Lower leg skin (tissue), 4 donors: ENCODE measurements around the gene DAB1. TPM values are rescaled to one million over a fixed set of nuclear protein-coding genes. Genes with fewer than 3 reads are reported as not detected.

Experiments
- DNase-seq, 2 donors: peaks; one replicate each; pipeline ENCODE4 v3.0.0-alpha.2; 2019; ENCODE audit warnings: low spot score in 2 of 2
- H3K4me3 ChIP-seq: fragments of 200-600 bp; sonication (generic); 2 replicates; pipeline ENCODE4 v1.5.1; 2017; ENCODE audit warnings: mild to moderate bottlenecking, low read depth; ENCODE audit not compliant: poor library complexity, severe bottlenecking
- POLR2A ChIP-seq, 2 donors: fragments of 450-650 bp; IDR thresholded peaks; one replicate each; pipeline ENCODE4 v1.6.1; 2016 to 2017; ENCODE audit warnings: antibody characterized with exemption in 2 of 2, mild to moderate bottlenecking in 1 of 2, moderate library complexity in 1 of 2
- WGBS, 2 donors: methylation state at CpG; one replicate each; pipeline ENCODE4 v1.1.5; 2018; 5-methylcytosine and 5-hydroxymethylcytosine counted together
- intact Hi-C: fragments of 100-400 bp; cut with DNase I; formaldehyde crosslinking; loops from one replicate; pipeline ENCODE4 v1.15.0; 2023; ENCODE audit warnings: low total_unique reads
- total RNA-seq, 4 donors: library from RNA; depleted of rRNA; stranded (reverse); fragments of >200 nt; gene quantifications; one replicate each; pipeline ENCODE4 v1.1.0, GENCODE V29; 2016
- TF ChIP-seq, protein P1 (sequence below), 3 donors: fragments of 450-650 bp; IDR thresholded peaks; one replicate each; pipeline ENCODE4 v1.5.1; 2016; ENCODE audit warnings: antibody characterized with exemption in 3 of 3, mild to moderate bottlenecking in 3 of 3, moderate library complexity in 2 of 3

DAB1 gene
- total RNA-seq, 4 donors from 2014 or later = 0.58 TPM; not detected in 3

GRCh38 chr1:57106296-57106695, 317.6 kb downstream of the DAB1 start:
- H3K4me3 ChIP-seq = no peak overlapping the region
- 74 to 84% methylated on average over 4 of the region's 4 CpGs for WGBS, 2 donors
- intact Hi-C loops = no loop called here
- TF ChIP-seq, protein P1, sequence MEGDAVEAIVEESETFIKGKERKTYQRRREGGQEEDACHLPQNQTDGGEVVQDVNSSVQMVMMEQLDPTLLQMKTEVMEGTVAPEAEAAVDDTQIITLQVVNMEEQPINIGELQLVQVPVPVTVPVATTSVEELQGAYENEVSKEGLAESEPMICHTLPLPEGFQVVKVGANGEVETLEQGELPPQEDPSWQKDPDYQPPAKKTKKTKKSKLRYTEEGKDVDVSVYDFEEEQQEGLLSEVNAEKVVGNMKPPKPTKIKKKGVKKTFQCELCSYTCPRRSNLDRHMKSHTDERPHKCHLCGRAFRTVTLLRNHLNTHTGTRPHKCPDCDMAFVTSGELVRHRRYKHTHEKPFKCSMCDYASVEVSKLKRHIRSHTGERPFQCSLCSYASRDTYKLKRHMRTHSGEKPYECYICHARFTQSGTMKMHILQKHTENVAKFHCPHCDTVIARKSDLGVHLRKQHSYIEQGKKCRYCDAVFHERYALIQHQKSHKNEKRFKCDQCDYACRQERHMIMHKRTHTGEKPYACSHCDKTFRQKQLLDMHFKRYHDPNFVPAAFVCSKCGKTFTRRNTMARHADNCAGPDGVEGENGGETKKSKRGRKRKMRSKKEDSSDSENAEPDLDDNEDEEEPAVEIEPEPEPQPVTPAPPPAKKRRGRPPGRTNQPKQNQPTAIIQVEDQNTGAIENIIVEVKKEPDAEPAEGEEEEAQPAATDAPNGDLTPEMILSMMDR (IDR thresholded peaks at IDR 0.05) = no peak
- no peak for TF ChIP-seq POLR2A (IDR thresholded peaks at IDR 0.05)
- DNase-seq = no peak

DNA sequence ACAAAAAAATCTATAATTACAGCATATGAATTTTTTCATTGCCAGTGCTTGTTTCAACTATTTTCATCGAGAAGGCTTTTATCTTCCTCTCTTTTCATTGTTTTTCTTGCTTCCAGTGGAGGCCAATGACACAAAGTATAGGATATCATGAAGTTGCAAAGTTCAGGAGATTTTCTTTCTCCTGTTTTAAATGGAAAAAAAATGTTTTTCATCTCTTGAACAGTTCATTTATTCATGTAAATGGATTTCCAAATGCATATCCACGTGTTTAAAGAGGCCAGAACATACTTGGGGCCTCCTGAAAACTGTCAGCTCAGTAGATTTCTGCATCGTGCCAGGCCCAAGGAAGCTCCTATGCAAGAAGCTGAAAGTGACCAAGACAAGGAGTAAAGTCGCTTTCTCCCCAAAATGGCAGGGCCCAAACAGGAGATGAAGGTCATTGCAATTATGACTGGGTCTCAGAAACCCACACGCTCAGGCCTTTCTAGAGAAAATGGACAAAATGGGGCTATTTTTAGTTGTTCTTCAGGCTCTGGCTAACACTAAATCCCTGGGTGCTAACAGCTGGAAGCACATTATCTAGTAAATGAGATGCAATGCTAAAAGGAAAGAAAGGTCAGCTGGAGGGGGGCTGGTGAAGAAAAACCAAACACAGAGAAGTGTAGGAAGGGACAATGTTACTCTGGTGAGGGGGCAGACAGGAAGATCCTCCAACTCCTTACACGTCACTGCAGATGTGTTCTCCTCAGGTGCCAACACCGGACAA, 321.1 kb downstream of the DAB1 start:
- H3K4me3 ChIP-seq = no peak overlapping the region
- DNase-seq = no peak
- intact Hi-C loops = no loop called here
- WGBS, 2 donors = 72 to 76% methylated on average over 7 of the region's 7 CpGs
- TF ChIP-seq, protein P1 (IDR thresholded peaks at IDR 0.05) = no peak
- no peak for TF ChIP-seq POLR2A (IDR thresholded peaks at IDR 0.05)

DNA sequence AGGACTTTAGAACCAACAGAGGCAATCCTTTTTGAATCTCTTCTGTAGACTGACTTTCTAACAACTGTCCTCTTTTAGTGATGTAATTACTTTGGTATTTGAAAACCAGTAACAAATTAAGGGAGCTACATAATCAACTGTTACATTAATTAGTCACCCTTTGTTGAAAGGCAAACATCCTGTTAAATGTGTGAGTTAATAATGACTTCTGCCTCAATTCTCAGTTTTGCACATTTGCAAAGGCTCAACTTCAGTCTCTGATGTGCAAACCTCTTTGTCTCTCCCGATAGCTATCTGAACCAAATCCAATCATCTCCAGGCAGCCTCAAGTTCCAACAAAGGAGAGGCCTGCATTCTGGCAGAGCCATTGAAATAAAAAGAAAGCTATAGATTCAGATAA, 322.7 kb downstream of the DAB1 start:
- WGBS, 2 donors = 39 to 47% methylated on average over 1 of the region's 1 CpG
- DNase-seq = no peak
- TF ChIP-seq, protein P1 (IDR thresholded peaks at IDR 0.05) = no peak
- no peak for TF ChIP-seq POLR2A (IDR thresholded peaks at IDR 0.05)

DNA sequence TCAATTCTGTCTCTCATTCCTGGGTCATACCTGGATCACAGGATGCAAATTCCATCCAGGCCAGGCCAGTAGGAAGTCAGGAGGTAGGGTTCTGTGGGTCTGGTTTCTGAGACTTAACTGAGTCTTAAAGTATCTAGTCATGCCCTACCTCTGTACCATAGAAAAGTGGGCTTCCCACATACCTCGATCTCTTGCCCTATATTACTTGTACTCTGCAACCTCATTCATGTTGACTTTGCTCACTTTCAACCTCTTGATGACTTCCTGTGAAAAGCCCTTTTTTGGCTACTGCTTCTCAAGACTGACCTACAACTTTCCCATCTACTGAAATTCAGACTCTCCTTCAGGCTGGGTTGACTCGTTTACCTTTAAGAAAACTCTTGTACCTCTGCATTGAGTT, 329.1 kb downstream of the DAB1 start:
- intact Hi-C loops = no loop called here
- WGBS, 2 donors = 94 to 95% methylated on average over 2 of the region's 2 CpGs
- no peak for TF ChIP-seq POLR2A (IDR thresholded peaks at IDR 0.05)
- TF ChIP-seq, protein P1 (IDR thresholded peaks at IDR 0.05) = no peak
- no peak for DNase-seq
- no peak overlapping the region for H3K4me3 ChIP-seq

More for the DNA sequence above, 322.7 kb downstream of the DAB1 start:
- H3K4me3 ChIP-seq = no peak overlapping the region
- intact Hi-C loops = no loop called here

DNA sequence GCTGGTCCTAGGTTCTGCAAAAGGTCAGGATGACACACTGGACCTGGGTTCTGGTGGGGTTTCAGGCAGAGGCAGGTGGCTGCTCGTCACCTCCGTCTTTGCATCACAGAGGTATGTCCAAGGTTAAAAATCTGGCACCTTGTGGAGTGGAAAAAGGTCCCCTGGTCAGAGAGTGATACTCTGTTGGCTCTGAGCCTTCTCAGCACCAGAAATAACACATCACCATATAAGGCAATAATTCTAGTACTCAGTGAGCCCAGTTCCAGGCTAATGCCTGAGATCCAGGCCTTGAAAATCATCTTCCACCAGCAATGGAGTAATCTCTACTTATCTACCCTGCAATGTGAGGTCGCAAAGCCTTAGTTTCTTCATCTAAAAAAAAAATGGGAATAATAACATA, 330.7 kb downstream of the DAB1 start:
- intact Hi-C loops = no loop called here
- no peak for DNase-seq
- no peak for TF ChIP-seq POLR2A (IDR thresholded peaks at IDR 0.05)
- TF ChIP-seq, protein P1 (IDR thresholded peaks at IDR 0.05) = no peak
- WGBS, 2 donors = 91 to 98% methylated on average over 3 of the region's 3 CpGs
- H3K4me3 ChIP-seq = no peak overlapping the region

DNA sequence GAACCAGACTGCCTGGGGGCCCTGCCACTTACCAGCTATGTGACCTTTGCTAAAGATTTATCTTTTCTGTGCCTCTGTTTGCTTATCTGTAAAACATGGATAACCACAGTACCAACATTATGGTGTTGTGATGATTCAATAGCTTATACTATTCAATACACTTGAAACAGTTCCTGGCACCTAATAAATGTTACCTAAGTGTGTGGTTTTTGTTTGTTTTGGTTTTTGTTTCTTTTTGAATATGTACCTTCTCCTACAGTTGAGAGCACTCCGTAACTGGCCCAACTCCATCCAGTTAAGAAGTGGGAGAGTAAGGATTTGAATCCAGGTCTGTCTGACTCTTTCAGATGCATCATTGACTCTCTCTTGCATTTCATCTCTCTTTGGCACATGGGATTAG, 332.2 kb downstream of the DAB1 start:
- DNase-seq = no peak
- intact Hi-C loops = no loop called here
- H3K4me3 ChIP-seq = no peak overlapping the region
- WGBS, 2 donors = 83 to 96% methylated on average over 1 of the region's 1 CpG
- TF ChIP-seq, protein P1 (IDR thresholded peaks at IDR 0.05) = no peak
- no peak for TF ChIP-seq POLR2A (IDR thresholded peaks at IDR 0.05)
